IMR-90 (cell line): ENCODE measurements around the gene ODAD3. TPM values are rescaled to one million over a fixed set of nuclear protein-coding genes. Genes with fewer than 3 reads are reported as not detected.

Experiments used
- ATAC-seq: fragments of 200-7000 bp; cut with Tn5 transposase; 2 replicates; pipeline ENCODE4 v1.9.1; 2020; ENCODE audit warnings: low read depth, mild to moderate bottlenecking, moderate library complexity
- BruUV-seq: library from RNA; stranded (reverse); fragments of 400-500 nt; replicated peaks from 2 replicates; lab custom pipeline; 2021; lab: Mats Ljungman, UMichigan
- CTCF ChIA-PET: fragments of 300-600 bp; formaldehyde crosslinking; extraction: SDS; loops from one replicate; lab custom pipeline; 2021; ENCODE audit warnings: antibody characterized with exemption; lab: Yijun Ruan, JAX
- POLR2A ChIA-PET: fragments of 300-600 bp; sonication (Branson Sonifier 250); formaldehyde crosslinking; loops from one replicate; lab custom pipeline; 2022; ENCODE audit warnings: antibody characterized with exemption; ENCODE audit not compliant: unreplicated experiment; lab: Charles Lee
- DNase-seq: peaks from one replicate; pipeline ENCODE4 v3.0.0; 2013
- H2AFZ ChIP-seq: replicated peaks from 2 replicates; pipeline ENCODE3; 2013; ENCODE audit warnings: low read length, mild to moderate bottlenecking; ENCODE audit not compliant: poor library complexity
- H2AK5ac ChIP-seq: 2 replicates; pipeline ENCODE4 v1.6.1; 2013; ENCODE audit warnings: low read depth, low read length, inconsistent platforms
- H2AK9ac ChIP-seq: replicated peaks from 2 replicates; pipeline ENCODE3; 2013; ENCODE audit warnings: mild to moderate bottlenecking, low read depth, low read length, moderate library complexity; ENCODE audit not compliant: poor library complexity
- H2BK120ac ChIP-seq: 2 replicates; pipeline ENCODE4 v1.6.1; 2013; ENCODE audit warnings: low read depth, low read length, inconsistent platforms
- H2BK15ac ChIP-seq: 3 replicates; pipeline ENCODE4 v1.6.1; 2013; ENCODE audit warnings: low read depth, low read length, inconsistent platforms
- H2BK20ac ChIP-seq: 2 replicates; pipeline ENCODE4 v1.6.1; 2013; ENCODE audit warnings: low read depth, mild to moderate bottlenecking, inconsistent platforms, low read length, moderate library complexity
- H2BK5ac ChIP-seq: 2 replicates; pipeline ENCODE4 v1.6.1; 2013; ENCODE audit warnings: mild to moderate bottlenecking, low read depth, low read length, inconsistent platforms; ENCODE audit not compliant: poor library complexity, severe bottlenecking
- H3K14ac ChIP-seq: replicated peaks from 2 replicates; pipeline ENCODE4 v1.6.1; 2013; ENCODE audit warnings: low read depth, low read length, inconsistent platforms
- H3K18ac ChIP-seq: 2 replicates; pipeline ENCODE4 v1.6.1; 2013; ENCODE audit warnings: low read depth, low read length, control low read depth
- H3K23ac ChIP-seq: 2 replicates; pipeline ENCODE4 v1.6.1; 2013; ENCODE audit warnings: low read depth, low read length, inconsistent platforms
- H3K27ac ChIP-seq: 2 replicates; pipeline ENCODE4 v1.5.1; 2013; ENCODE audit warnings: mild to moderate bottlenecking, control low read depth, low read length; ENCODE audit not compliant: insufficient read depth
- H3K27me3 ChIP-seq: 2 replicates; pipeline ENCODE4 v1.6.1; 2013; ENCODE audit warnings: low read length; ENCODE audit not compliant: control insufficient read depth, insufficient read depth
- H3K36me3 ChIP-seq: 2 replicates; pipeline ENCODE4 v1.6.1; 2013; ENCODE audit warnings: low read length, mixed read lengths; ENCODE audit not compliant: control insufficient read depth, insufficient read depth
- H3K4ac ChIP-seq: 2 replicates; pipeline ENCODE4 v1.6.1; 2013; ENCODE audit warnings: low read depth, low read length, inconsistent platforms
- H3K4me1 ChIP-seq: 2 replicates; pipeline ENCODE4 v1.6.1; 2013; ENCODE audit warnings: low read length, mixed read lengths; ENCODE audit not compliant: control insufficient read depth, insufficient read depth
- H3K4me2 ChIP-seq: 2 replicates; pipeline ENCODE4 v1.6.1; 2013; ENCODE audit warnings: low read depth, mild to moderate bottlenecking, control low read depth, low read length, moderate library complexity
- H3K4me3 ChIP-seq: 2 replicates; pipeline ENCODE4 v1.5.1; 2013; ENCODE audit warnings: low read depth, mild to moderate bottlenecking, control low read depth, low read length, moderate library complexity; ENCODE audit not compliant: insufficient read depth
- H3K56ac ChIP-seq: 2 replicates; pipeline ENCODE4 v1.6.1; 2013; ENCODE audit warnings: low read length, inconsistent platforms; ENCODE audit not compliant: insufficient read depth; ENCODE audit errors: extremely low read depth
- H3K79me1 ChIP-seq, 2 experiments: 2 replicates each; pipeline ENCODE4 v1.6.1; 2013; ENCODE audit warnings: low read length in 2 of 2, inconsistent platforms in 1 of 2, low read depth in 1 of 2
- H3K9ac ChIP-seq: 2 replicates; pipeline ENCODE4 v1.6.1; 2013; ENCODE audit warnings: low read depth, low read length, control low read depth
- H3K9me1 ChIP-seq: 2 replicates; pipeline ENCODE4 v1.6.1; 2013; ENCODE audit warnings: low read length, inconsistent platforms; ENCODE audit not compliant: insufficient read depth
- H3K9me3 ChIP-seq: 2 replicates; pipeline ENCODE4 v1.6.1; 2013; ENCODE audit warnings: low read length; ENCODE audit not compliant: control insufficient read depth, insufficient read depth
- H4K20me1 ChIP-seq: 2 replicates; pipeline ENCODE4 v1.6.1; 2013; ENCODE audit warnings: low read length, inconsistent platforms; ENCODE audit not compliant: insufficient read depth
- H4K5ac ChIP-seq: 2 replicates; pipeline ENCODE4 v1.6.1; 2013; ENCODE audit warnings: mild to moderate bottlenecking, low read depth, low read length, control low read depth
- H4K8ac ChIP-seq, 2 experiments: 2 replicates each; pipeline ENCODE4 v1.6.1; 2013; ENCODE audit warnings: low read depth in 2 of 2, low read length in 2 of 2, control low read depth in 1 of 2, inconsistent platforms in 1 of 2
- H4K91ac ChIP-seq: 2 replicates; pipeline ENCODE4 v1.6.1; 2013; ENCODE audit warnings: low read depth, low read length, inconsistent platforms; ENCODE audit not compliant: insufficient read depth
- BHLHE40 ChIP-seq: fragments of 150-350 bp; IDR thresholded peaks from 2 replicates; pipeline ENCODE4 v1.6.1; 2016; ENCODE audit warnings: mild to moderate bottlenecking, low read depth, low read length
- CEBPB ChIP-seq: IDR thresholded peaks from 2 replicates; pipeline ENCODE4 v1.6.1; 2012; ENCODE audit warnings: low read depth, low read length, improper control_type of control experiment
- CHD1 ChIP-seq: IDR thresholded peaks from 2 replicates; pipeline ENCODE4 v1.6.1; 2012; ENCODE audit warnings: low read depth, low read length, improper control_type of control experiment
- FOS ChIP-seq: fragments of 150-350 bp; IDR thresholded peaks from 2 replicates; pipeline ENCODE4 v1.6.1; 2016; ENCODE audit warnings: low read depth, low read length
- MAFK ChIP-seq: IDR thresholded peaks from 2 replicates; pipeline ENCODE4 v1.6.1; 2012; ENCODE audit warnings: low read depth, low read length, improper control_type of control experiment
- MAZ ChIP-seq: IDR thresholded peaks from 2 replicates; pipeline ENCODE4 v1.6.1; 2012; ENCODE audit warnings: low read depth, mild to moderate bottlenecking, low read length, improper control_type of control experiment, moderate library complexity, borderline replicate concordance
- MXI1 ChIP-seq: IDR thresholded peaks from 2 replicates; pipeline ENCODE4 v1.6.1; 2012; ENCODE audit warnings: low read depth, mild to moderate bottlenecking, low read length, moderate library complexity, borderline replicate concordance
- NFE2L2 ChIP-seq: fragments of 150-350 bp; IDR thresholded peaks from 2 replicates; pipeline ENCODE4 v1.6.1; 2016; ENCODE audit warnings: low read depth, mild to moderate bottlenecking, low read length
- POLR2A ChIP-seq: IDR thresholded peaks from 2 replicates; pipeline ENCODE4 v1.6.1; 2012; ENCODE audit warnings: mild to moderate bottlenecking, low read depth, low read length
- RAD21 ChIP-seq: IDR thresholded peaks from 2 replicates; pipeline ENCODE4 v1.6.1; 2012; ENCODE audit warnings: low read length, improper control_type of control experiment
- RCOR1 ChIP-seq: IDR thresholded peaks from 2 replicates; pipeline ENCODE4 v1.6.1; 2012; ENCODE audit warnings: mild to moderate bottlenecking, low read length, improper control_type of control experiment; ENCODE audit not compliant: insufficient replicate concordance
- RFX5 ChIP-seq: IDR thresholded peaks from 2 replicates; pipeline ENCODE4 v1.8.0; 2012; ENCODE audit warnings: low read depth, mild to moderate bottlenecking, low read length, moderate library complexity
- SMC3 ChIP-seq: fragments of 150-350 bp; IDR thresholded peaks from 2 replicates; pipeline ENCODE4 v1.6.1; 2016; ENCODE audit warnings: low read depth, mild to moderate bottlenecking, antibody characterized with exemption, low read length, moderate library complexity
- WGBS, 2 experiments: methylation state at CpG; one replicate each; pipeline versions ENCODE4 v1.1.5 to v1.1.7; 2013; ENCODE audit warnings: missing lambda C conversion rate in 2 of 2; ENCODE audit not compliant: insufficient read length in 1 of 2; ENCODE audit errors: extremely low coverage in 2 of 2; 5-methylcytosine and 5-hydroxymethylcytosine counted together
- dilution Hi-C: fragments of 300-500 bp; cut with HindIII; formaldehyde crosslinking; loops from one replicate; pipeline ENCODE4 v1.14.3; 2018; ENCODE audit warnings: low sequenced_read_pairs; ENCODE audit not compliant: unreplicated experiment
- in situ Hi-C: fragments of 300-500 bp; cut with MboI; formaldehyde crosslinking; loops from 3 replicates; pipeline ENCODE4 v1.14.3; 2019; ENCODE audit warnings: low sequenced_read_pairs, inconsistent platforms, mixed read lengths
- intact Hi-C: fragments of 100-400 bp; cut with micrococcal nuclease; formaldehyde crosslinking; loops from 2 replicates; pipeline ENCODE4 v1.10.0; 2022
- polyA plus RNA-seq, 3 experiments: library from polyadenylated mRNA; depleted of rRNA; stranded (reverse); fragments of >200 nt; gene quantifications; 2 replicates each; pipeline ENCODE4 v1.2.3, GENCODE V29; 2012; ENCODE audit warnings: low replicate concordance in 1 of 3
- total RNA-seq: library from RNA; depleted of rRNA; stranded (reverse); fragments of >200 nt; gene quantifications from 2 replicates; pipeline ENCODE4 v1.2.3, GENCODE V29; 2012
- TF ChIP-seq, protein P1 (sequence below): conservative IDR thresholded peaks from 2 replicates; pipeline ENCODE4 v1.5.1; 2012; ENCODE audit warnings: mild to moderate bottlenecking, low read depth, low read length, improper control_type of control experiment
- TF ChIP-seq, protein P2 (sequence below): fragments of 150-350 bp; IDR thresholded peaks from 2 replicates; pipeline ENCODE4 v1.6.1; 2016; ENCODE audit warnings: low read depth, mild to moderate bottlenecking, low read length, moderate library complexity, borderline replicate concordance
- TF ChIP-seq, protein P3 (sequence below): fragments of 150-350 bp; IDR thresholded peaks from 2 replicates; pipeline ENCODE4 v1.6.1; 2017; ENCODE audit warnings: mild to moderate bottlenecking, antibody characterized with exemption, low read length, low read depth

ODAD3 gene
- total and polyA plus RNA-seq, 2 of the 4 experiments (the other 2 are of a cell fraction), result under 0.01 to 0.44 TPM

DNA sequence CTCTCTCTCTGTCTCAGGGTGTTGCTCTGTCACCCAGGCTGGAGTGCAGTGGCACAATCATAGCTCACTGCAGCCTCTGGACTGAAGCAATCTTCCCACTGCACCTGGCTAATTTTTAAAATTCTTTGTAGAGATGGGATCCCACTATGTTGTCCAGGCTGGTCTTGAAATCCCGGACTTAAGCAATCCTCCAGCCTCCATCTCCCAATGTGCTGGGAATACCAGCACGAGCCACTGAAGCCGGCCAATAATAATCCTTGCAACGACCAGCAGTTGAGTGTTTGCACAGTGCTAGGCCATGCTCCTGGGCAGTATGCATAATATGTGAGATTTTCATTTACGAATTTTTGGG is 50.2 kb downstream of the ODAD3 start:
- no CpG with 5 or more reads among the region's 5 CpGs for WGBS, 2 experiments
- H2BK120ac ChIP-seq, result no peak overlapping the region
- no TSS peak for BruUV-seq
- ATAC-seq, result no peak
- no peaks in the 10 kb centered on the region for H4K20me1 ChIP-seq
- in situ Hi-C loops, result no loop called here
- no peak for DNase-seq
- TF ChIP-seq, protein P1, sequence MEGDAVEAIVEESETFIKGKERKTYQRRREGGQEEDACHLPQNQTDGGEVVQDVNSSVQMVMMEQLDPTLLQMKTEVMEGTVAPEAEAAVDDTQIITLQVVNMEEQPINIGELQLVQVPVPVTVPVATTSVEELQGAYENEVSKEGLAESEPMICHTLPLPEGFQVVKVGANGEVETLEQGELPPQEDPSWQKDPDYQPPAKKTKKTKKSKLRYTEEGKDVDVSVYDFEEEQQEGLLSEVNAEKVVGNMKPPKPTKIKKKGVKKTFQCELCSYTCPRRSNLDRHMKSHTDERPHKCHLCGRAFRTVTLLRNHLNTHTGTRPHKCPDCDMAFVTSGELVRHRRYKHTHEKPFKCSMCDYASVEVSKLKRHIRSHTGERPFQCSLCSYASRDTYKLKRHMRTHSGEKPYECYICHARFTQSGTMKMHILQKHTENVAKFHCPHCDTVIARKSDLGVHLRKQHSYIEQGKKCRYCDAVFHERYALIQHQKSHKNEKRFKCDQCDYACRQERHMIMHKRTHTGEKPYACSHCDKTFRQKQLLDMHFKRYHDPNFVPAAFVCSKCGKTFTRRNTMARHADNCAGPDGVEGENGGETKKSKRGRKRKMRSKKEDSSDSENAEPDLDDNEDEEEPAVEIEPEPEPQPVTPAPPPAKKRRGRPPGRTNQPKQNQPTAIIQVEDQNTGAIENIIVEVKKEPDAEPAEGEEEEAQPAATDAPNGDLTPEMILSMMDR, result no peak
- no peak for TF ChIP-seq CHD1
- no peak for TF ChIP-seq BHLHE40
- TF ChIP-seq MXI1, result no peak
- TF ChIP-seq POLR2A, result no peak
- TF ChIP-seq SMC3, result no peak
- TF ChIP-seq, protein P2, sequence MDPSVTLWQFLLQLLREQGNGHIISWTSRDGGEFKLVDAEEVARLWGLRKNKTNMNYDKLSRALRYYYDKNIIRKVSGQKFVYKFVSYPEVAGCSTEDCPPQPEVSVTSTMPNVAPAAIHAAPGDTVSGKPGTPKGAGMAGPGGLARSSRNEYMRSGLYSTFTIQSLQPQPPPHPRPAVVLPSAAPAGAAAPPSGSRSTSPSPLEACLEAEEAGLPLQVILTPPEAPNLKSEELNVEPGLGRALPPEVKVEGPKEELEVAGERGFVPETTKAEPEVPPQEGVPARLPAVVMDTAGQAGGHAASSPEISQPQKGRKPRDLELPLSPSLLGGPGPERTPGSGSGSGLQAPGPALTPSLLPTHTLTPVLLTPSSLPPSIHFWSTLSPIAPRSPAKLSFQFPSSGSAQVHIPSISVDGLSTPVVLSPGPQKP, result no peak
- TF ChIP-seq RCOR1, result no peak
- TF ChIP-seq MAZ, result no peak
- TF ChIP-seq CEBPB, result no peak
- no peak for TF ChIP-seq NFE2L2
- TF ChIP-seq RAD21, result no peak
- TF ChIP-seq, protein P3, sequence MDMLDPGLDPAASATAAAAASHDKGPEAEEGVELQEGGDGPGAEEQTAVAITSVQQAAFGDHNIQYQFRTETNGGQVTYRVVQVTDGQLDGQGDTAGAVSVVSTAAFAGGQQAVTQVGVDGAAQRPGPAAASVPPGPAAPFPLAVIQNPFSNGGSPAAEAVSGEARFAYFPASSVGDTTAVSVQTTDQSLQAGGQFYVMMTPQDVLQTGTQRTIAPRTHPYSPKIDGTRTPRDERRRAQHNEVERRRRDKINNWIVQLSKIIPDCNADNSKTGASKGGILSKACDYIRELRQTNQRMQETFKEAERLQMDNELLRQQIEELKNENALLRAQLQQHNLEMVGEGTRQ, result no peak
- TF ChIP-seq MAFK, result no peak
- no peak for TF ChIP-seq FOS
- no peak for TF ChIP-seq RFX5
- H3K79me1 ChIP-seq, result peaks cover 8 to 12% of the 10 kb centered on the region in 2 experiments
- no peak overlapping the region for H2BK15ac ChIP-seq
- no peak overlapping the region for H3K9ac ChIP-seq
- no peak overlapping the region for H3K27ac ChIP-seq
- no peak overlapping the region for H2AFZ ChIP-seq
- no peak overlapping the region for H3K4me2 ChIP-seq
- no peak overlapping the region for H2BK5ac ChIP-seq
- intact Hi-C loops, result loop anchor here (5.0 kb wide), 1 partner anchor 38 kb away; no protein-coding TSS in a partner anchor
- no peak overlapping the region for H3K56ac ChIP-seq
- no peak overlapping the region for H4K91ac ChIP-seq
- ChIA-PET POLR2A (no interaction called here), CTCF (no interaction called here)
- peaks cover 4% of the 10 kb centered on the region; the same call in 1 of the 2 replicates for H3K4me1 ChIP-seq
- H4K5ac ChIP-seq, result no peak overlapping the region
- peaks cover 12% of the 10 kb centered on the region for H3K9me1 ChIP-seq
- H2AK5ac ChIP-seq, result no peak overlapping the region
- H3K14ac ChIP-seq, result no peak overlapping the region
- no peak overlapping the region for H2BK20ac ChIP-seq
- no peak overlapping the region for H3K4me3 ChIP-seq
- H4K8ac ChIP-seq, result no peak overlapping the region
- no peaks in the 10 kb centered on the region for H3K36me3 ChIP-seq
- no peak overlapping the region for H3K18ac ChIP-seq
- no peaks in the 10 kb centered on the region for H3K9me3 ChIP-seq
- no peak overlapping the region for H3K4ac ChIP-seq
- no peak overlapping the region for H3K23ac ChIP-seq
- H3K27me3 ChIP-seq, result no peaks in the 10 kb centered on the region; the same call in 1 of the 2 replicates
- H2AK9ac ChIP-seq, result no peak overlapping the region
- dilution Hi-C loops, result no loop called here
